Measurements from ENCODE around the gene EPB42. TPM values are rescaled to one million over a fixed set of nuclear protein-coding genes. Genes with fewer than 3 reads are reported as not detected.

The EPB42 gene
- total RNA-seq, 1 donor from 2014 or later: not detected

- Mint-ChIP-seq H3K4me1 (peaks cover 4% of the 10 kb centered on the region), H3K27me3 (peaks cover 8% of the 10 kb centered on the region), H3K9me3 (no peaks in the 10 kb centered on the region), H3K36me3 (ENCODE audit: low read depth) (no peaks in the 10 kb centered on the region), H3K27ac (no peak overlapping the region), H3K4me3 (no peak overlapping the region)
- intact Hi-C loops (cut with micrococcal nuclease): loop anchor here (1.0 kb wide), 2 partner anchors 45 to 60 kb away; no protein-coding TSS in a partner anchor
- ChIA-PET POLR2A (interaction anchor here (0.5 to 1.6 kb wide), 3 partner anchors 60 to 1986 kb away, joined by 3 to 8 read pairs (median 5); no protein-coding TSS in a partner anchor), CTCF (interaction anchor here (0.6 to 6.4 kb wide), 28 partner anchors 10 to 133 kb away, joined by 3 to 290 read pairs (median 4); partner anchors contain the start of gene TGM5)
- DNase-seq (no peak), ATAC-seq (ENCODE audit: low read depth) (peak; percentile 83)
- TF ChIP-seq, protein P1, sequence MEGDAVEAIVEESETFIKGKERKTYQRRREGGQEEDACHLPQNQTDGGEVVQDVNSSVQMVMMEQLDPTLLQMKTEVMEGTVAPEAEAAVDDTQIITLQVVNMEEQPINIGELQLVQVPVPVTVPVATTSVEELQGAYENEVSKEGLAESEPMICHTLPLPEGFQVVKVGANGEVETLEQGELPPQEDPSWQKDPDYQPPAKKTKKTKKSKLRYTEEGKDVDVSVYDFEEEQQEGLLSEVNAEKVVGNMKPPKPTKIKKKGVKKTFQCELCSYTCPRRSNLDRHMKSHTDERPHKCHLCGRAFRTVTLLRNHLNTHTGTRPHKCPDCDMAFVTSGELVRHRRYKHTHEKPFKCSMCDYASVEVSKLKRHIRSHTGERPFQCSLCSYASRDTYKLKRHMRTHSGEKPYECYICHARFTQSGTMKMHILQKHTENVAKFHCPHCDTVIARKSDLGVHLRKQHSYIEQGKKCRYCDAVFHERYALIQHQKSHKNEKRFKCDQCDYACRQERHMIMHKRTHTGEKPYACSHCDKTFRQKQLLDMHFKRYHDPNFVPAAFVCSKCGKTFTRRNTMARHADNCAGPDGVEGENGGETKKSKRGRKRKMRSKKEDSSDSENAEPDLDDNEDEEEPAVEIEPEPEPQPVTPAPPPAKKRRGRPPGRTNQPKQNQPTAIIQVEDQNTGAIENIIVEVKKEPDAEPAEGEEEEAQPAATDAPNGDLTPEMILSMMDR (IDR thresholded peaks at IDR 0.05): no peak
Observed at GRCh38 chr15:43225201-43225949, 4.6 kb upstream of the EPB42 start.

- H3K27me3 Mint-ChIP-seq: peaks cover 14% of the 10 kb centered on the region
- H3K4me1 Mint-ChIP-seq: peaks cover 4% of the 10 kb centered on the region
- intact Hi-C loops (cut with micrococcal nuclease): no loop called here
- no peaks in the 10 kb centered on the region for H3K36me3 Mint-ChIP-seq (ENCODE audit: low read depth)
- ATAC-seq (ENCODE audit: low read depth) (no peak), DNase-seq (no peak)
- H3K27ac Mint-ChIP-seq: no peak overlapping the region
- POLR2A ChIA-PET: interaction anchor here (0.7 kb wide), 1 partner anchor 19 kb away, joined by 4 read pairs; no protein-coding TSS in a partner anchor
- TF ChIP-seq, protein P1 (IDR thresholded peaks at IDR 0.05): no peak
- CTCF ChIA-PET: interaction anchor here (0.6 to 6.4 kb wide), 2 partner anchors 58 to 64 kb away, joined by 4 to 290 read pairs; no protein-coding TSS in a partner anchor
- peaks cover 4% of the 10 kb centered on the region for H3K9me3 Mint-ChIP-seq
- H3K4me3 Mint-ChIP-seq: no peak overlapping the region
Observed at GRCh38 chr15:43221422-43221821, 604 bp upstream of the EPB42 start.

- intact Hi-C loops (cut with micrococcal nuclease): no loop called here
- DNase-seq (no peak), ATAC-seq (ENCODE audit: low read depth) (no peak)
- Mint-ChIP-seq H3K36me3 (ENCODE audit: low read depth) (no peaks in the 10 kb centered on the region), H3K9me3 (peaks cover 4% of the 10 kb centered on the region), H3K4me1 (no peaks in the 10 kb centered on the region), H3K4me3 (no peak overlapping the region), H3K27ac (no peak overlapping the region), H3K27me3 (peaks cover 11% of the 10 kb centered on the region)
- CTCF ChIA-PET: interaction anchor here (2.1 kb wide), 1 partner anchor 10 kb away, joined by 6 read pairs; no protein-coding TSS in a partner anchor
- TF ChIP-seq, protein P1 (IDR thresholded peaks at IDR 0.05): no peak
- POLR2A ChIA-PET: no interaction called here
Observed at GRCh38 chr15:43219929-43220928, 589 bp downstream of the EPB42 start.

- ATAC-seq (ENCODE audit: low read depth) (no peak), DNase-seq (no peak)
- intact Hi-C loops (cut with micrococcal nuclease): no loop called here
- Mint-ChIP-seq H3K9me3 (peaks cover 4% of the 10 kb centered on the region), H3K4me1 (no peaks in the 10 kb centered on the region), H3K27ac (no peak overlapping the region), H3K27me3 (peaks cover 10% of the 10 kb centered on the region), H3K36me3 (ENCODE audit: low read depth) (no peaks in the 10 kb centered on the region), H3K4me3 (no peak overlapping the region)
- TF ChIP-seq, protein P1 (IDR thresholded peaks at IDR 0.05): no peak
- ChIA-PET CTCF (interaction anchor here (2.1 kb wide), 1 partner anchor 11 kb away, joined by 6 read pairs; no protein-coding TSS in a partner anchor), POLR2A (no interaction called here)
Observed at GRCh38 chr15:43218908-43219706, 1.7 kb downstream of the EPB42 start.
